HCT116 (cell line): ENCODE data around the gene EGFR.

Experiments
- CEBPB ChIP-seq: IDR thresholded peaks from 2 replicates; pipeline ENCODE4 v1.6.1; 2012; ENCODE audit warnings: low read depth
- POLR2AphosphoS5 ChIP-seq: IDR thresholded peaks from 2 replicates; pipeline ENCODE4 v1.6.1; 2011; ENCODE audit warnings: mild to moderate bottlenecking, low read depth, low read length, moderate library complexity

DNA sequence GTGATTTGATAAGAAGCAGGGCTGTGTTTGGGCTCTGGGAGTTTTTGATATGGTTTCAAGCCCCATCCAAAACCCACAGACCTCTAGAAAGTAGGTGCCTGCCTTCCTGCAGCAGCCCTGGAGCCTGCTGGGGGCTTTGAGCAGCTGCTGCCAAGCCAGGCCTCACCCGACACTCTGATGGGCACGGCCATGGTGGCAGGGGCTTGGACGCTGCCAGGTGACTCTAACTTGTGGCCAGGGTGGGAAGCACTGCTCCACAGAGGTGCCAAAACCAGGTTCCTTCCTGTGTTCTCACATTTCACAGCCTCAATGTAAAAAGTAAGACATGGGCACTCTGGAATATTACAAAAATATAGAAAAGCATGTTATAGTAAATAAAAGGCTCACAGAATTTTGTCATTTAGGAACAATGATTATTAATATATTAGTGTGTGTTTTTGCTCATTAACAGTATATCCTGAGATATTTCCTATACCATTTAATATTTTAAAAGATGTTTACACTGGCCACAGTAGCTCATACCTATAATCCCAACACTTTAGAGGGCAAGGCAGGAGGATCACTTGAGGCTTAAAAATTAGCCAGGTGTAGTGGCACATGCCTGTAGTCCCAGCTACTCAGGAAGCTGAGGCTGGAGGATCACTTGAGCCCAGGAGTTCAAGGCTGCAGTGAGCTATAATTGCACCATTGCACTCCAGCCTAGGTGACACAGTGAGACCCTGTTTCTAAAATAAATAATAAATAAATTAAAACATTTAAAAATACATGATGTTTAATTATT, 95.1 kb downstream of the EGFR start:
- TF ChIP-seq POLR2AphosphoS5 (no peak), CEBPB (no peak)
